Loucy (cell line): ENCODE data around the gene CIC.
A peak's percentile ranks its signal among the peaks of the same experiment; 100 is the strongest.

Experiments used
- H2AFZ ChIP-seq: fragments of 200-600 bp; sonication (generic); 2 replicates; pipeline ENCODE4 v1.6.0; 2016; ENCODE audit warnings: antibody characterized with exemption, mild to moderate bottlenecking, low read length, moderate library complexity
- H3F3A ChIP-seq: fragments of 200-600 bp; 2 replicates; pipeline ENCODE4 v1.6.0; 2016; ENCODE audit warnings: antibody characterized with exemption, low read depth, mild to moderate bottlenecking
- H3K27me3 ChIP-seq: fragments of 200-600 bp; sonication (generic); 2 replicates; pipeline ENCODE4 v1.6.1; 2014; ENCODE audit warnings: low read length, mild to moderate bottlenecking; ENCODE audit not compliant: insufficient read depth, poor library complexity, severe bottlenecking
- H3K36me3 ChIP-seq: fragments of 200-600 bp; sonication (generic); 2 replicates; pipeline ENCODE4 v1.6.1; 2016; ENCODE audit warnings: low read length; ENCODE audit not compliant: insufficient read depth
- H3K4me1 ChIP-seq: fragments of 200-600 bp; sonication (generic); 2 replicates; pipeline ENCODE4 v1.5.1; 2014; ENCODE audit warnings: low read length, mild to moderate bottlenecking; ENCODE audit not compliant: insufficient read depth, poor library complexity, severe bottlenecking
- H3K4me2 ChIP-seq: fragments of 200-600 bp; sonication (generic); 2 replicates; pipeline ENCODE4 v1.6.0; 2014; ENCODE audit warnings: antibody characterized with exemption, low read length, low read depth, mild to moderate bottlenecking; ENCODE audit not compliant: poor library complexity, severe bottlenecking
- H3K4me3 ChIP-seq: fragments of 200-600 bp; sonication (generic); 2 replicates; pipeline ENCODE4 v1.5.1; 2014; ENCODE audit warnings: low read length, mild to moderate bottlenecking, mixed read lengths; ENCODE audit not compliant: poor library complexity, severe bottlenecking
- H3K79me2 ChIP-seq: fragments of 200-600 bp; sonication (generic); 2 replicates; pipeline ENCODE4 v1.6.1; 2014; ENCODE audit warnings: low read length; ENCODE audit not compliant: insufficient read depth
- H3K9ac ChIP-seq: fragments of 200-600 bp; sonication (generic); 2 replicates; pipeline ENCODE4 v1.6.0; 2014; ENCODE audit warnings: mild to moderate bottlenecking, low read depth, low read length, moderate library complexity; ENCODE audit not compliant: poor library complexity, severe bottlenecking
- H3K9me2 ChIP-seq: fragments of 200-600 bp; sonication (generic); replicated peaks from 2 replicates; pipeline ENCODE4 v1.6.1; 2016; ENCODE audit warnings: low read depth, low read length, mixed read lengths
- H3K9me3 ChIP-seq: fragments of 200-600 bp; sonication (generic); 2 replicates; pipeline ENCODE4 v1.6.1; 2014; ENCODE audit warnings: mild to moderate bottlenecking, antibody characterized with exemption, low read length, low read depth; ENCODE audit not compliant: insufficient read depth
- H4K20me1 ChIP-seq: fragments of 200-600 bp; sonication (generic); 2 replicates; pipeline ENCODE4 v1.6.0; 2014; ENCODE audit warnings: antibody characterized with exemption, low read length, mild to moderate bottlenecking; ENCODE audit not compliant: insufficient read depth, poor library complexity, severe bottlenecking
- CTCF ChIP-seq: fragments of 200-600 bp; sonication (generic); conservative IDR thresholded peaks from 2 replicates; pipeline ENCODE4 v1.5.1; 2014; ENCODE audit warnings: mild to moderate bottlenecking, antibody characterized with exemption, low read length
- EZH2phosphoT487 ChIP-seq: fragments of 200-600 bp; IDR thresholded peaks from 2 replicates; pipeline ENCODE4 v1.6.1; 2018; ENCODE audit warnings: antibody characterized with exemption, mild to moderate bottlenecking, moderate library complexity, borderline replicate concordance

The CIC gene

DNA sequence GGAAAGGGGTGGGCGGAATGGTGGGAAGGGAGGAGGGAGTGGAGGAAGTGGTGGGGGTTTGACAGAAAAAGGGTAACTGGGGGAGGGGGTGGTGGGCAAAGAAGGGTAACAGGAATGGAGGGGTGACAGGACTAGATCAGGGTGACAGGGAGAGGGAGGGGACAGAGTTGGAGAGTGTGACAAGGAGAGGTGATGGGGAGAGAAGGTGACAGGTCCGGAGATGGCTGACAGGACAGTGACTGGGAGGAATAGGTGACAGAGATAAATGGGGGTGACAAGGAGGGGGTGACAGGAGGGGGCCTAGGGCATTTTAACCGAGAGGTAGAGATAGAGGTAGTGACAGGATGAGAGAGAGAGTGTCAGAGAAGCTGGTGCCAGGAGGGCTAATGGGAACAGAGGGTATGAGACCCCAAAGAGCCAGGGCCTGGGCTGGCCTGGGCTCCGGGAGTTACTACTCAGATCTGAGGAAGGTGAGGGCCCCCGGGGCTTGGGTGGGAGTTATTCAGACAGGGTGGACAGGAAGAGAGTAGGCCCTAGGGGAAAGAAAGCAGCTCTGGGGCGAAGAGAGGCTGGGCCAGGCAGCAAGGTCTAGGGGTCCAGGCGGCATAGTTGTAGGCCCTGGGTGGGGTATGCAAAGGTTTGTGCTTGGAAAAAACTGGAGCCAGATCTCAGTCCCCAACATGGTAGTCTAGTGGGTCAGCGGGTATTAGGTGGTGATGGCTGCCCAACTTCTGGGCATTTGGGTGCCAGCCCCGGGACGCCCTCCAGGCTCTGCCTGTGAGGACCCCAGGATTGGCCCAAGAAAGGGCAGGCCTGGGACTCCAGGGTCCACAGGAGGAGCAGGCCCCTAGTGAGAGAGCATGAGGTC, 660 bp downstream of the CIC start:
- Histone ChIP-seq H3F3A (no peaks in the 10 kb centered on the region), H3K4me2 (peak overlapping the region; percentile 100), H3K9ac (peak overlapping the region; percentile 89), H3K9me3 (no peaks in the 10 kb centered on the region), H3K27me3 (no peaks in the 10 kb centered on the region), H3K79me2 (peaks cover 33% of the 10 kb centered on the region), H3K36me3 (0 out of 2 replicates have a peak, but pooled peaks cover 3% of the 10 kb centered on the region), H3K4me1 (peaks cover 21% of the 10 kb centered on the region), H2AFZ (no peak overlapping the region), H4K20me1 (no peaks in the 10 kb centered on the region), H3K9me2 (no peaks in the 10 kb centered on the region), H3K4me3 (peak overlapping the region; percentile 83)
- TF ChIP-seq EZH2phosphoT487 (no peak), CTCF (no peak)

DNA sequence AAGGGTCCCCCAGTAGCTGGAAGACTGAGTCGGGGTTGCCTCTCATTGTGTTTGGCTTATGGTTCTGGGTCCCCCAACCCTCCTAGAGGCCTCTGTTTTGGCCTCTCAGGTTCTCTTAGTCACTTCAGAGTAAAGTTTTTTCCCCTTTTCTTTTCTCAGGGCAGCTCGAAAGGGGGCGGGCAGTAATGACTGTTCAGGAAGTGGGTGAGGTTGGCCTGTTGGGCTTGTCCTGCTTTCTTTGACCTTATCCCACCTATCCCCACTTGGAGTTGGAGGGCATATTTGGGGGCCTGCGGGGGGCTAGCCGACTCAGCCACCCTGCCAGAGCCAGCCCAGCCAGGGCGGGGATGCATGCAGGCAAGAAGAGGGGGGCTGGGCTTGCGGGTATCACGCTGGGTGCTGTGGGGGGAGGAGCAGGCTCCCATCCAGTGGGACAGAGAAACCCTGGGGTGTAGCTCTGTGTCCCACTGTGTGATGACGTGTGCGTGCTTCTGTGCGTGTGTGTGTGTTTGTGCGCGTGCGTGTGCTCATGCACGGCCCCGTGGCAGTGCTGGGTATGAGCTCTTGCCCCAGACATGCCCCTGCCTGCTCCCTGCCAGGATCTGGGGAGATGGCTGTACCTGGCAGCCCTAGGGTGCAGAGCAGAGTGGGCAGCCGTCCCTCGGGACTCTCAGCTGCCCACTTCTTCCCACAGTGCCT, 1.4 kb downstream of the CIC start:
- Histone ChIP-seq H2AFZ (no peak overlapping the region), H3K9me2 (no peaks in the 10 kb centered on the region), H3K4me2 (peak overlapping the region; percentile 100), H3K36me3 (0 out of 2 replicates have a peak, but pooled peaks cover 3% of the 10 kb centered on the region), H3K27me3 (no peaks in the 10 kb centered on the region), H4K20me1 (no peaks in the 10 kb centered on the region), H3F3A (no peaks in the 10 kb centered on the region), H3K9me3 (no peaks in the 10 kb centered on the region), H3K9ac (peak overlapping the region; percentile 89), H3K4me1 (peaks cover 21% of the 10 kb centered on the region), H3K79me2 (peaks cover 33% of the 10 kb centered on the region), H3K4me3 (peak overlapping the region; percentile 83)
- no peak for TF ChIP-seq CTCF
- TF ChIP-seq EZH2phosphoT487: no peak

DNA sequence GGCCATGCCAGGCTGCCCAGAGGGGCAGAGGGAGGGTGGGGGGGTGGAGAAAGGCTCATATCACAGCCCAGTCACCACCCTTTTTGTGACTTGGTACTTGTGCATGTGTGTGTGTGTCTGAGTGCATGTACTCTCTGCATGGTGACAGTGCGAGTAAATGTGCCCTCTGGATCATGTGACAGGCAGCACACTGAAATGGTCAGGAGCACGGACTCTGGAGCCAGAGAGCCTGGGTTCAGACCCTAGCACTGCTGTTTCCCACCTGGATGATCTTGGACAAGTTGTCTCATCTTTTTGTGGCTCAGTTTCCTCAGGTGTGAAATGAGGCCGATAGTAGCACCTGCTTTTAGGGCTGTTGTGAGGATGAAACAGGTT, 2.0 kb downstream of the CIC start:
- 0 out of 2 replicates have a peak, but pooled peaks cover 3% of the 10 kb centered on the region for H3K36me3 ChIP-seq
- H4K20me1 ChIP-seq: no peaks in the 10 kb centered on the region
- peak overlapping the region; percentile 100 for H3K4me2 ChIP-seq
- peak overlapping the region; percentile 89 for H3K9ac ChIP-seq
- H3K27me3 ChIP-seq: no peaks in the 10 kb centered on the region
- H3K4me1 ChIP-seq: peaks cover 21% of the 10 kb centered on the region
- no peak overlapping the region for H2AFZ ChIP-seq
- TF ChIP-seq CTCF (no peak), EZH2phosphoT487 (no peak)
- peak overlapping the region; percentile 83 for H3K4me3 ChIP-seq
- no peaks in the 10 kb centered on the region for H3K9me3 ChIP-seq
- H3K79me2 ChIP-seq: peaks cover 33% of the 10 kb centered on the region
- H3F3A ChIP-seq: no peaks in the 10 kb centered on the region
- no peaks in the 10 kb centered on the region for H3K9me2 ChIP-seq
